ENCODE results near the gene ZNF879.

DNA sequence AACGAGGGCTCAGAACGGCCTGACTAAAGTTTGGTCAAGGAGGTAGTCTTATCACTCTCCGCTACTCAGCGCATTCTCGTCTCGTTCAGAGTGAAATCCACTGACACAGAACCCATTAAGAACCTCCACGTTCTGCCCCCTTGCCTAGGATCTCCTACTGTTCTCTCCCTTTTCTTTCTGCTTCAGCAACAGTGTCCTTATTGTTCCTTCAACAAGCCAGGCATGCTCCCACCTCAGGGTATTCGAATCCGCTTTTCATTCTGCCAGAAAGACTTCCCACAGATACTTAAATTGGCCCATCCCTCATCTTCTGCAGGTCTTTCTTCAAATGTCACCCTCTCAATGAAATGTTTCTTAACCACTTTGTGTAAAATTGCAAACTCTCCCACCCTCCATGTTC, 32.2 kb downstream of the ZNF879 start:
- TF ChIP-seq, protein P1, sequence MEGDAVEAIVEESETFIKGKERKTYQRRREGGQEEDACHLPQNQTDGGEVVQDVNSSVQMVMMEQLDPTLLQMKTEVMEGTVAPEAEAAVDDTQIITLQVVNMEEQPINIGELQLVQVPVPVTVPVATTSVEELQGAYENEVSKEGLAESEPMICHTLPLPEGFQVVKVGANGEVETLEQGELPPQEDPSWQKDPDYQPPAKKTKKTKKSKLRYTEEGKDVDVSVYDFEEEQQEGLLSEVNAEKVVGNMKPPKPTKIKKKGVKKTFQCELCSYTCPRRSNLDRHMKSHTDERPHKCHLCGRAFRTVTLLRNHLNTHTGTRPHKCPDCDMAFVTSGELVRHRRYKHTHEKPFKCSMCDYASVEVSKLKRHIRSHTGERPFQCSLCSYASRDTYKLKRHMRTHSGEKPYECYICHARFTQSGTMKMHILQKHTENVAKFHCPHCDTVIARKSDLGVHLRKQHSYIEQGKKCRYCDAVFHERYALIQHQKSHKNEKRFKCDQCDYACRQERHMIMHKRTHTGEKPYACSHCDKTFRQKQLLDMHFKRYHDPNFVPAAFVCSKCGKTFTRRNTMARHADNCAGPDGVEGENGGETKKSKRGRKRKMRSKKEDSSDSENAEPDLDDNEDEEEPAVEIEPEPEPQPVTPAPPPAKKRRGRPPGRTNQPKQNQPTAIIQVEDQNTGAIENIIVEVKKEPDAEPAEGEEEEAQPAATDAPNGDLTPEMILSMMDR (IDR thresholded peaks at IDR 0.05) = no peak
- no peak for TF ChIP-seq POLR2AphosphoS5 (IDR thresholded peaks at IDR 0.05)
